GM12878 (cell line): ENCODE data around the gene CHMP4B. TPM values are rescaled to one million over a fixed set of nuclear protein-coding genes. Genes with fewer than 3 reads are reported as not detected.

Experiments used
- BACH1 ChIP-seq: fragments of 450-650 bp; IDR thresholded peaks from 2 replicates; pipeline ENCODE4 v1.6.1; 2017; ENCODE audit warnings: mild to moderate bottlenecking, borderline replicate concordance
- BCL11A ChIP-seq: IDR thresholded peaks from 2 replicates; pipeline ENCODE4 v1.6.1; 2011; ENCODE audit warnings: low read depth, low read length
- ESRRA ChIP-seq: IDR thresholded peaks from 2 replicates; pipeline ENCODE4 v1.6.1; 2012; ENCODE audit warnings: mild to moderate bottlenecking, low read length, improper control_type of control experiment
- GATAD2B ChIP-seq: fragments of 450-650 bp; conservative IDR thresholded peaks from 2 replicates; pipeline ENCODE4 v1.6.1; 2017; ENCODE audit warnings: low read depth, mild to moderate bottlenecking, moderate library complexity
- HCFC1 ChIP-seq: fragments of 150-350 bp; IDR thresholded peaks from 2 replicates; pipeline ENCODE4 v1.6.1; 2014; ENCODE audit warnings: low read length
- KDM1A ChIP-seq: fragments of 200-600 bp; sonication (generic); IDR thresholded peaks from 2 replicates; pipeline ENCODE4 v1.6.1; 2016; ENCODE audit warnings: borderline replicate concordance
- MTA2 ChIP-seq: fragments of 450-650 bp; IDR thresholded peaks from 2 replicates; pipeline ENCODE4 v1.6.1; 2016; ENCODE audit warnings: low read depth, mild to moderate bottlenecking, moderate library complexity
- NFYA ChIP-seq: IDR thresholded peaks from 2 replicates; pipeline ENCODE4 v1.6.1; 2011; ENCODE audit warnings: low read depth, mild to moderate bottlenecking, low read length, improper control_type of control experiment, borderline replicate concordance
- NR2C2 ChIP-seq: IDR thresholded peaks from 2 replicates; pipeline ENCODE4 v1.6.1; 2011; ENCODE audit warnings: borderline replicate concordance, low read depth; ENCODE audit not compliant: control insufficient read depth, insufficient read length
- POU2F2 ChIP-seq: IDR thresholded peaks from 3 replicates; pipeline ENCODE4 v1.6.1; 2011; ENCODE audit warnings: low read depth, mild to moderate bottlenecking, low read length, borderline replicate concordance
- SIN3A ChIP-seq: IDR thresholded peaks from 2 replicates; pipeline ENCODE4 v1.6.1; 2012; ENCODE audit warnings: low read depth, low read length, improper control_type of control experiment
- TCF12 ChIP-seq: IDR thresholded peaks from 2 replicates; pipeline ENCODE4 v1.6.1; 2011; ENCODE audit warnings: low read depth, mild to moderate bottlenecking, low read length
- TCF3 ChIP-seq: IDR thresholded peaks from 2 replicates; pipeline ENCODE4 v1.6.1; 2012; ENCODE audit warnings: low read depth, mild to moderate bottlenecking, low read length, borderline replicate concordance; ENCODE audit not compliant: insufficient read depth
- YBX1 ChIP-seq: fragments of 450-650 bp; IDR thresholded peaks from 2 replicates; pipeline ENCODE4 v1.6.1; 2016; ENCODE audit warnings: antibody characterized with exemption
- ZNF207 ChIP-seq: fragments of 450-650 bp; IDR thresholded peaks from 2 replicates; pipeline ENCODE4 v1.6.1; 2014; ENCODE audit warnings: antibody characterized with exemption, mild to moderate bottlenecking, borderline replicate concordance
- polyA plus RNA-seq, 11 experiments: library from polyadenylated mRNA; depleted of rRNA in 4 of 11; unstranded in 6 of 11; stranded (reverse) in 5 of 11; fragments of >200 nt; fragmentation: Nextera tagmentation in 4 of 11; fragmentation: Illumina TruSeq in 1 of 11; extraction: Ambion mirVana in 4 of 11; extraction: Trizol in 1 of 11; gene quantifications; 1 replicate in 1 of 11; 2 replicates in 10 of 11; pipeline versions ENCODE4 v1.2.1 to v1.2.3, GENCODE V29; 2011 to 2016; ENCODE audit warnings: inconsistent platforms in 2 of 11, missing spikeins in 2 of 11, low read depth in 1 of 11
- total RNA-seq, 4 experiments: library from RNA; depleted of rRNA in 3 of 4; stranded (reverse); fragments of >200 nt in 3 of 4; fragmentation: Illumina TruSeq in 1 of 4; extraction: Trizol in 1 of 4; gene quantifications; 2 replicates each; pipeline versions ENCODE4 v1.2.1 to v1.2.3, GENCODE V29; 2013 to 2021
- TF ChIP-seq, protein P1 (sequence below): fragments of 450-650 bp; IDR thresholded peaks from 2 replicates; pipeline ENCODE4 v1.6.1; 2018; ENCODE audit warnings: borderline replicate concordance, mild to moderate bottlenecking; ENCODE audit not compliant: partially characterized antibody
- TF ChIP-seq, protein P2 (sequence below): fragments of 450-650 bp; conservative IDR thresholded peaks from 2 replicates; pipeline ENCODE4 v1.6.1; 2017; ENCODE audit warnings: mild to moderate bottlenecking, moderate library complexity
- TF ChIP-seq, protein P3 (sequence below): IDR thresholded peaks from 2 replicates; pipeline ENCODE4 v1.6.1; 2011; ENCODE audit warnings: low read depth, mild to moderate bottlenecking, low read length, moderate library complexity, borderline replicate concordance; ENCODE audit errors: extremely low read depth
- TF ChIP-seq, protein P4 (sequence below): IDR thresholded peaks from 2 replicates; pipeline ENCODE4 v1.6.1; 2011; ENCODE audit warnings: low read depth, low read length, improper control_type of control experiment, borderline replicate concordance

Gene CHMP4B
- total and polyA plus RNA-seq, 10 of the 15 experiments (the other 5 are each of a cell fraction or from before 2014, with no cell fraction given) = 4.2 to 118 (median 49.6) TPM

DNA sequence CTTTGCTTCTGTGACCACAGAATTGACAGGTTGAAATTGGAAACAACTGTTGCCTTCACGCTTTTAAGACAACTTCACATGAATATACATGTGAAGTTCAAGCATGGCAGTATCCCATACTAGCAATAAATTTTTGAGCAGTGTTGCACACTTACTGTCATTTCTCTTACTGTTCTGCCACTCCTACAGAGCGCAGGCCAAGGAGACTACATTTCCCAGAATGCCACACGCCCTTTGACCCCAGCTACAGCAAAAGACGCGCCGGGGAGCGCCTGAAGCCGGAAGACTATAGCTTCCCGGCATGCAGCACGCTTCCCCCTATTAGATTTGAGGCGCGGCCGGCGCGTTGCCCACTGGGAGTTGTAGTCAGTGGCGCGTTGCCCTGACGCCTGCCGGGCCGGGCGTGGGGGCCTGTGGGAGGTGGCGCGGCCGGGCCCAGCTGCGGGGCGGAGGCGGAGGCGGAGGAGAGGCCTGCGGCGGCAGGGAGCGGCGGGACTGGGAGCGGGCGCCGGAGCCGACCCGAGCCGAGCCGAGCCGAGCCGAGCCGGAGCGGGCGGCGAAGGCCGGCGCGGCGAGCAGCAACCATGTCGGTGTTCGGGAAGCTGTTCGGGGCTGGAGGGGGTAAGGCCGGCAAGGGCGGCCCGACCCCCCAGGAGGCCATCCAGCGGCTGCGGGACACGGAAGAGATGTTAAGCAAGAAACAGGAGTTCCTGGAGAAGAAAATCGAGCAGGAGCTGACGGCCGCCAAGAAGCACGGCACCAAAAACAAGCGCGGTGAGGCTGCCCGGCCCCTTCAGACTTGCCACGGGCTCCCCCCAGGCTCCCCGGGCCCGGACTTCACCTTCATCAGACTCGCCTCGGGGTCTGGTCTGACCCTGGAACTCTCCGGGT is at the start of gene CHMP4B (continued):
- TF ChIP-seq BACH1 = peak; percentile 70; the same call in 1 of the 2 replicates
- peak; percentile 100 for TF ChIP-seq HCFC1
- peak; percentile 57; the same call in 1 of the 2 replicates for TF ChIP-seq ZNF207
- TF ChIP-seq BCL11A = no peak
- peak; percentile 77; the same call in 1 of the 2 replicates for TF ChIP-seq SIN3A
- TF ChIP-seq NFYA = no peak
- peak; percentile 97 for TF ChIP-seq MTA2
- TF ChIP-seq TCF3 = peak; percentile 66; the same call in 1 of the 2 replicates
- TF ChIP-seq GATAD2B = peak; percentile 84
- TF ChIP-seq, protein P1, sequence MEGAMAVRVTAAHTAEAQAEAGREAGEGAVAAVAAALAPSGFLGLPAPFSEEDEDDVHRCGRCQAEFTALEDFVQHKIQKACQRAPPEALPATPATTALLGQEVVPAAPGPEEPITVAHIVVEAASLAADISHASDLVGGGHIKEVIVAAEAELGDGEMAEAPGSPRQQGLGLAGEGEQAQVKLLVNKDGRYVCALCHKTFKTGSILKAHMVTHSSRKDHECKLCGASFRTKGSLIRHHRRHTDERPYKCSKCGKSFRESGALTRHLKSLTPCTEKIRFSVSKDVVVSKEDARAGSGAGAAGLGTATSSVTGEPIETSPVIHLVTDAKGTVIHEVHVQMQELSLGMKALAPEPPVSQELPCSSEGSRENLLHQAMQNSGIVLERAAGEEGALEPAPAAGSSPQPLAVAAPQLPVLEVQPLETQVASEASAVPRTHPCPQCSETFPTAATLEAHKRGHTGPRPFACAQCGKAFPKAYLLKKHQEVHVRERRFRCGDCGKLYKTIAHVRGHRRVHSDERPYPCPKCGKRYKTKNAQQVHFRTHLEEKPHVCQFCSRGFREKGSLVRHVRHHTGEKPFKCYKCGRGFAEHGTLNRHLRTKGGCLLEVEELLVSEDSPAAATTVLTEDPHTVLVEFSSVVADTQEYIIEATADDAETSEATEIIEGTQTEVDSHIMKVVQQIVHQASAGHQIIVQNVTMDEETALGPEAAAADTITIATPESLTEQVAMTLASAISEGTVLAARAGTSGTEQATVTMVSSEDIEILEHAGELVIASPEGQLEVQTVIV = peak; percentile 82
- peak; percentile 66; the same call in 1 of the 3 replicates for TF ChIP-seq POU2F2
- TF ChIP-seq NR2C2 = peak; percentile 98
- no peak for TF ChIP-seq YBX1
- TF ChIP-seq ESRRA = peak; percentile 90; the same call in 1 of the 2 replicates
- TF ChIP-seq, protein P2, sequence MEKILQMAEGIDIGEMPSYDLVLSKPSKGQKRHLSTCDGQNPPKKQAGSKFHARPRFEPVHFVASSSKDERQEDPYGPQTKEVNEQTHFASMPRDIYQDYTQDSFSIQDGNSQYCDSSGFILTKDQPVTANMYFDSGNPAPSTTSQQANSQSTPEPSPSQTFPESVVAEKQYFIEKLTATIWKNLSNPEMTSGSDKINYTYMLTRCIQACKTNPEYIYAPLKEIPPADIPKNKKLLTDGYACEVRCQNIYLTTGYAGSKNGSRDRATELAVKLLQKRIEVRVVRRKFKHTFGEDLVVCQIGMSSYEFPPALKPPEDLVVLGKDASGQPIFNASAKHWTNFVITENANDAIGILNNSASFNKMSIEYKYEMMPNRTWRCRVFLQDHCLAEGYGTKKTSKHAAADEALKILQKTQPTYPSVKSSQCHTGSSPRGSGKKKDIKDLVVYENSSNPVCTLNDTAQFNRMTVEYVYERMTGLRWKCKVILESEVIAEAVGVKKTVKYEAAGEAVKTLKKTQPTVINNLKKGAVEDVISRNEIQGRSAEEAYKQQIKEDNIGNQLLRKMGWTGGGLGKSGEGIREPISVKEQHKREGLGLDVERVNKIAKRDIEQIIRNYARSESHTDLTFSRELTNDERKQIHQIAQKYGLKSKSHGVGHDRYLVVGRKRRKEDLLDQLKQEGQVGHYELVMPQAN = peak; percentile 95
- TF ChIP-seq TCF12 = peak; percentile 80
- TF ChIP-seq, protein P3, sequence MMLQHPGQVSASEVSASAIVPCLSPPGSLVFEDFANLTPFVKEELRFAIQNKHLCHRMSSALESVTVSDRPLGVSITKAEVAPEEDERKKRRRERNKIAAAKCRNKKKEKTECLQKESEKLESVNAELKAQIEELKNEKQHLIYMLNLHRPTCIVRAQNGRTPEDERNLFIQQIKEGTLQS = peak; percentile 89; the same call in 1 of the 2 replicates
- TF ChIP-seq, protein P4, sequence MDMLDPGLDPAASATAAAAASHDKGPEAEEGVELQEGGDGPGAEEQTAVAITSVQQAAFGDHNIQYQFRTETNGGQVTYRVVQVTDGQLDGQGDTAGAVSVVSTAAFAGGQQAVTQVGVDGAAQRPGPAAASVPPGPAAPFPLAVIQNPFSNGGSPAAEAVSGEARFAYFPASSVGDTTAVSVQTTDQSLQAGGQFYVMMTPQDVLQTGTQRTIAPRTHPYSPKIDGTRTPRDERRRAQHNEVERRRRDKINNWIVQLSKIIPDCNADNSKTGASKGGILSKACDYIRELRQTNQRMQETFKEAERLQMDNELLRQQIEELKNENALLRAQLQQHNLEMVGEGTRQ = no peak
- no peak for TF ChIP-seq KDM1A
